IMR-90 (cell line): ENCODE data around the gene IL16. TPM values are rescaled to one million over a fixed set of nuclear protein-coding genes. Genes with fewer than 3 reads are reported as not detected.

ENCODE experiments used
- ATAC-seq: fragments of 200-7000 bp; cut with Tn5 transposase; 2 replicates; pipeline ENCODE4 v1.9.1; 2020; ENCODE audit warnings: low read depth, mild to moderate bottlenecking, moderate library complexity
- BruUV-seq: library from RNA; stranded (reverse); fragments of 400-500 nt; replicated peaks from 2 replicates; lab custom pipeline; 2021; lab: Mats Ljungman, UMichigan
- CTCF ChIA-PET: fragments of 300-600 bp; formaldehyde crosslinking; extraction: SDS; loops from one replicate; lab custom pipeline; 2021; ENCODE audit warnings: antibody characterized with exemption; lab: Yijun Ruan, JAX
- POLR2A ChIA-PET: fragments of 300-600 bp; sonication (Branson Sonifier 250); formaldehyde crosslinking; loops from one replicate; lab custom pipeline; 2022; ENCODE audit warnings: antibody characterized with exemption; ENCODE audit not compliant: unreplicated experiment; lab: Charles Lee
- DNase-seq: peaks from one replicate; pipeline ENCODE4 v3.0.0; 2013
- H2AFZ ChIP-seq: replicated peaks from 2 replicates; pipeline ENCODE3; 2013; ENCODE audit warnings: low read length, mild to moderate bottlenecking; ENCODE audit not compliant: poor library complexity
- H2AK5ac ChIP-seq: 2 replicates; pipeline ENCODE4 v1.6.1; 2013; ENCODE audit warnings: low read depth, low read length, inconsistent platforms
- H2AK9ac ChIP-seq: replicated peaks from 2 replicates; pipeline ENCODE3; 2013; ENCODE audit warnings: mild to moderate bottlenecking, low read depth, low read length, moderate library complexity; ENCODE audit not compliant: poor library complexity
- H2BK120ac ChIP-seq: 2 replicates; pipeline ENCODE4 v1.6.1; 2013; ENCODE audit warnings: low read depth, low read length, inconsistent platforms
- H2BK15ac ChIP-seq: 3 replicates; pipeline ENCODE4 v1.6.1; 2013; ENCODE audit warnings: low read depth, low read length, inconsistent platforms
- H2BK20ac ChIP-seq: 2 replicates; pipeline ENCODE4 v1.6.1; 2013; ENCODE audit warnings: low read depth, mild to moderate bottlenecking, inconsistent platforms, low read length, moderate library complexity
- H2BK5ac ChIP-seq: 2 replicates; pipeline ENCODE4 v1.6.1; 2013; ENCODE audit warnings: mild to moderate bottlenecking, low read depth, low read length, inconsistent platforms; ENCODE audit not compliant: poor library complexity, severe bottlenecking
- H3K14ac ChIP-seq: replicated peaks from 2 replicates; pipeline ENCODE4 v1.6.1; 2013; ENCODE audit warnings: low read depth, low read length, inconsistent platforms
- H3K18ac ChIP-seq: 2 replicates; pipeline ENCODE4 v1.6.1; 2013; ENCODE audit warnings: low read depth, low read length, control low read depth
- H3K23ac ChIP-seq: 2 replicates; pipeline ENCODE4 v1.6.1; 2013; ENCODE audit warnings: low read depth, low read length, inconsistent platforms
- H3K27ac ChIP-seq: 2 replicates; pipeline ENCODE4 v1.5.1; 2013; ENCODE audit warnings: mild to moderate bottlenecking, control low read depth, low read length; ENCODE audit not compliant: insufficient read depth
- H3K27me3 ChIP-seq: 2 replicates; pipeline ENCODE4 v1.6.1; 2013; ENCODE audit warnings: low read length; ENCODE audit not compliant: control insufficient read depth, insufficient read depth
- H3K36me3 ChIP-seq: 2 replicates; pipeline ENCODE4 v1.6.1; 2013; ENCODE audit warnings: low read length, mixed read lengths; ENCODE audit not compliant: control insufficient read depth, insufficient read depth
- H3K4ac ChIP-seq: 2 replicates; pipeline ENCODE4 v1.6.1; 2013; ENCODE audit warnings: low read depth, low read length, inconsistent platforms
- H3K4me1 ChIP-seq: 2 replicates; pipeline ENCODE4 v1.6.1; 2013; ENCODE audit warnings: low read length, mixed read lengths; ENCODE audit not compliant: control insufficient read depth, insufficient read depth
- H3K4me2 ChIP-seq: 2 replicates; pipeline ENCODE4 v1.6.1; 2013; ENCODE audit warnings: low read depth, mild to moderate bottlenecking, control low read depth, low read length, moderate library complexity
- H3K4me3 ChIP-seq: 2 replicates; pipeline ENCODE4 v1.5.1; 2013; ENCODE audit warnings: low read depth, mild to moderate bottlenecking, control low read depth, low read length, moderate library complexity; ENCODE audit not compliant: insufficient read depth
- H3K56ac ChIP-seq: 2 replicates; pipeline ENCODE4 v1.6.1; 2013; ENCODE audit warnings: low read length, inconsistent platforms; ENCODE audit not compliant: insufficient read depth; ENCODE audit errors: extremely low read depth
- H3K79me1 ChIP-seq, 2 experiments: 2 replicates each; pipeline ENCODE4 v1.6.1; 2013; ENCODE audit warnings: low read length in 2 of 2, inconsistent platforms in 1 of 2, low read depth in 1 of 2
- H3K9ac ChIP-seq: 2 replicates; pipeline ENCODE4 v1.6.1; 2013; ENCODE audit warnings: low read depth, low read length, control low read depth
- H3K9me1 ChIP-seq: 2 replicates; pipeline ENCODE4 v1.6.1; 2013; ENCODE audit warnings: low read length, inconsistent platforms; ENCODE audit not compliant: insufficient read depth
- H3K9me3 ChIP-seq: 2 replicates; pipeline ENCODE4 v1.6.1; 2013; ENCODE audit warnings: low read length; ENCODE audit not compliant: control insufficient read depth, insufficient read depth
- H4K20me1 ChIP-seq: 2 replicates; pipeline ENCODE4 v1.6.1; 2013; ENCODE audit warnings: low read length, inconsistent platforms; ENCODE audit not compliant: insufficient read depth
- H4K5ac ChIP-seq: 2 replicates; pipeline ENCODE4 v1.6.1; 2013; ENCODE audit warnings: mild to moderate bottlenecking, low read depth, low read length, control low read depth
- H4K8ac ChIP-seq, 2 experiments: 2 replicates each; pipeline ENCODE4 v1.6.1; 2013; ENCODE audit warnings: low read depth in 2 of 2, low read length in 2 of 2, control low read depth in 1 of 2, inconsistent platforms in 1 of 2
- H4K91ac ChIP-seq: 2 replicates; pipeline ENCODE4 v1.6.1; 2013; ENCODE audit warnings: low read depth, low read length, inconsistent platforms; ENCODE audit not compliant: insufficient read depth
- CHD1 ChIP-seq: IDR thresholded peaks from 2 replicates; pipeline ENCODE4 v1.6.1; 2012; ENCODE audit warnings: low read depth, low read length, improper control_type of control experiment
- RAD21 ChIP-seq: IDR thresholded peaks from 2 replicates; pipeline ENCODE4 v1.6.1; 2012; ENCODE audit warnings: low read length, improper control_type of control experiment
- WGBS, 2 experiments: methylation state at CpG; one replicate each; pipeline versions ENCODE4 v1.1.5 to v1.1.7; 2013; ENCODE audit warnings: missing lambda C conversion rate in 2 of 2; ENCODE audit not compliant: insufficient read length in 1 of 2; ENCODE audit errors: extremely low coverage in 2 of 2; 5-methylcytosine and 5-hydroxymethylcytosine counted together
- dilution Hi-C: fragments of 300-500 bp; cut with HindIII; formaldehyde crosslinking; loops from one replicate; pipeline ENCODE4 v1.14.3; 2018; ENCODE audit warnings: low sequenced_read_pairs; ENCODE audit not compliant: unreplicated experiment
- in situ Hi-C: fragments of 300-500 bp; cut with MboI; formaldehyde crosslinking; loops from 3 replicates; pipeline ENCODE4 v1.14.3; 2019; ENCODE audit warnings: low sequenced_read_pairs, inconsistent platforms, mixed read lengths
- intact Hi-C: fragments of 100-400 bp; cut with micrococcal nuclease; formaldehyde crosslinking; loops from 2 replicates; pipeline ENCODE4 v1.10.0; 2022
- polyA plus RNA-seq, 3 experiments: library from polyadenylated mRNA; depleted of rRNA; stranded (reverse); fragments of >200 nt; gene quantifications; 2 replicates each; pipeline ENCODE4 v1.2.3, GENCODE V29; 2012; ENCODE audit warnings: low replicate concordance in 1 of 3
- total RNA-seq: library from RNA; depleted of rRNA; stranded (reverse); fragments of >200 nt; gene quantifications from 2 replicates; pipeline ENCODE4 v1.2.3, GENCODE V29; 2012

Gene IL16
- total and polyA plus RNA-seq, 2 of the 4 experiments (the other 2 are of a cell fraction), result 0.18 to 0.27 TPM

- dilution Hi-C loops, result no loop called here
Measured at GRCh38 chr15:81356252-81356651, 159.6 kb downstream of the IL16 start.

More at GRCh38 chr15:81356252-81356651, 159.6 kb downstream of the IL16 start:
- no peak overlapping the region for H3K27ac ChIP-seq
- H3K79me1 ChIP-seq, result no peaks in the 10 kb centered on the region
- no peak overlapping the region for H2AFZ ChIP-seq
- H3K4ac ChIP-seq, result no peak overlapping the region
- intact Hi-C loops, result no loop called here
- no peaks in the 10 kb centered on the region; the same call in 1 of the 2 replicates for H3K27me3 ChIP-seq
- no peak overlapping the region for H3K14ac ChIP-seq
- no peak overlapping the region for H3K4me2 ChIP-seq
- in situ Hi-C loops, result no loop called here
- no peak overlapping the region for H3K4me3 ChIP-seq
- ChIA-PET POLR2A (interaction anchor here (0.6 kb wide), 1 partner anchor 17 kb away, joined by 6 read pairs; no protein-coding TSS in a partner anchor), CTCF (interaction anchor here (0.7 to 1.5 kb wide), 4 partner anchors 19 to 90 kb away, joined by 3 to 5 read pairs (median 3); no protein-coding TSS in a partner anchor)
- H4K91ac ChIP-seq, result no peak overlapping the region
- no peak overlapping the region for H2AK5ac ChIP-seq
- no peaks in the 10 kb centered on the region for H3K36me3 ChIP-seq
- no peak overlapping the region for H2BK20ac ChIP-seq
- no peak for DNase-seq
- no TSS peak for BruUV-seq
- H4K5ac ChIP-seq, result no peak overlapping the region
- H3K9me1 ChIP-seq, result no peaks in the 10 kb centered on the region
- WGBS, 2 experiments, result 74% methylated on average over 4 of the region's 5 CpGs; no CpG with 5 or more reads in 1 of the 2 experiments
- no peak overlapping the region for H2BK15ac ChIP-seq
- H3K9ac ChIP-seq, result no peak overlapping the region
- no peak overlapping the region for H3K23ac ChIP-seq
- H3K56ac ChIP-seq, result no peak overlapping the region
- H2AK9ac ChIP-seq, result no peak overlapping the region
- TF ChIP-seq RAD21 (no peak), CHD1 (no peak)
- no peak overlapping the region for H4K8ac ChIP-seq
- no peak overlapping the region for H2BK5ac ChIP-seq
- H3K4me1 ChIP-seq, result no peaks in the 10 kb centered on the region
- no peaks in the 10 kb centered on the region for H4K20me1 ChIP-seq
- ATAC-seq, result no peak
- no peak overlapping the region for H2BK120ac ChIP-seq
- H3K18ac ChIP-seq, result no peak overlapping the region
- no peaks in the 10 kb centered on the region; the same call in 1 of the 2 replicates for H3K9me3 ChIP-seq
